Measurements from ENCODE around the gene ELMO1. TPM values are rescaled to one million over a fixed set of nuclear protein-coding genes. Genes with fewer than 3 reads are reported as not detected.

ELMO1 gene
- 10 to 100 TPM; 11.0 to 14.4 (median 13.3) TPM for polyA plus RNA-seq (ENCODE audit: insufficient read length in 3 of 3)

GRCh38 chr7:37448636-37449361 is at the start of gene ELMO1:
Gene ELMO1 (minus strand): TSS chr7:37448864. CDS start chr7:37342690, 106,174 bp downstream.
- peak in 1 of 3 donors; percentile 23 for DNase-seq (ENCODE audit: low read depth in 3 of 3, low spot score in 2 of 3)

DNA sequence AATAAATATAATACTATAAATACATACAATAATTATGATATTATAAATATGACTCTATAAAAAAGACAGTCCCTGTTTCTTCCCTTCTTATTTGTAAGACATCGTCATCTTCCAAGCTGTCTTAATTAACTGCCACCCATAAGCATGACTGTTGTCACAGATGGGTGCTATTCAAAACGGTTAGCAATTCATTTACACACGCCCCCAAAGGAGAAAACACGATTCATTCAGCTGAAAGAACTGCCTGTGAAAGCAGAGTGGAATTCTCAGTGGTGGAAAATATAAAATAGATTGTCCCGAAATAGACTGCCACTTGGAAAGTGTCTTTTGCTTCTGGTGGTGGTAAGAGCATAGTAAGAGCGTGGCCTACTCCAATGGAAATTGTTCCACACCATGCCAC is 48.9 kb upstream of the ELMO1 start:
- no peak for DNase-seq (ENCODE audit: low read depth in 3 of 3, low spot score in 2 of 3)

DNA sequence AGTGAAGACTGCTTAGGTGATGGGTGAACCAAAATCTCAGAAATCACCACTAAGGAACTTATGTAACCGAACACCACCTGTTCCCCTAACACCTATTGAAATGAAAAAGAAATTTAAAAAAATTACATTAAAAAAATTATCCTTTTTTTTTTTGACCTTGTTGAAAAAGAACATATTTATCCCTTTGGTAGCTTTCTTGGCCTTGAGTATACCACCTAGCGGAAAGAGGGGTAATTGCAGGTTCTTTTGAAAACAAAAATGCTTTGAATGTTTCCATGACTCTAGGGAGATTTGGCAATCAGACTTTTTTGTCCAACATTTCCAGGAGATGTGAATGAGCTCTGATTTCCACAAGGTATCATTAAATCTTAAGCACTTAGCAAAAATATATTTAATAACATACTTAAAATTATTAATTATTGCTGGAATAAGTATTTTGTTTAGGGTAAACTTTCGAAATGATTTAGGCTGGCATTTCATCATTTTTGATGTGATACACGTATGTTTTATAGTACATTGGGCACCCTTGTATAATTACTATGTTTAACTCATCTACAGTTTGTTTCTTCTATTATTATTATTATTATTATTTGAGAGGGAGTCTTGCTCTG is 47.0 kb upstream of the ELMO1 start:
- peak in 1 of 3 donors; percentile 4 for DNase-seq (ENCODE audit: low read depth in 3 of 3, low spot score in 2 of 3)

GRCh38 chr7:37494926-37495325 is 46.3 kb upstream of the ELMO1 start:
- DNase-seq (ENCODE audit: low read depth in 3 of 3, low spot score in 2 of 3), result no peak

GRCh38 chr7:37493810-37494209 is 45.1 kb upstream of the ELMO1 start:
- no peak for DNase-seq (ENCODE audit: low read depth in 3 of 3, low spot score in 2 of 3)

- no peak for DNase-seq (ENCODE audit: low read depth in 3 of 3, low spot score in 2 of 3)
Measured at GRCh38 chr7:37493123-37493522, 44.5 kb upstream of the ELMO1 start.

GRCh38 chr7:37491919-37492694 is 43.4 kb upstream of the ELMO1 start:
- no peak for DNase-seq (ENCODE audit: low read depth in 3 of 3, low spot score in 2 of 3)

DNA sequence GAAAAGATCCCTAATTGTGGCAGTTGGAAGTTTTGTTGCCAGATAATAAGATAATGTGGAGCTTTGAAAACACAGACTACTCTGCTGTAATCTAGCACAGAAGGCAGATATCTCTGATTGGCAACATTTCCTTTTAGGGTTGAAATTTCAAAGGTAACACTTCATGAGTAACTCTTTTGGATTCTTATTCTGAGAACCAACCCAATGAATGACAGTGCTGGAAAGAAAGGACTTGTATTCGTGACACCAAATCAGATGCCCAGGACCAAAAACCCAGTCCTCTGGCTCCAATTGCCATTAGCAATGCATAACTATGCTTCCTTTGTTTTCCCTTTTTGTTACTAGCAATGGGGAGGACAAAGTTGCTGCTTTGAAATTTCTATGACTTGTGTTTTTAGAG is 41.0 kb upstream of the ELMO1 start:
- no peak for DNase-seq (ENCODE audit: low read depth in 3 of 3, low spot score in 2 of 3)

- DNase-seq (ENCODE audit: low read depth in 3 of 3, low spot score in 2 of 3), result no peak
Measured at GRCh38 chr7:37488163-37488764, 39.6 kb upstream of the ELMO1 start.

GRCh38 chr7:37484426-37485073 is 35.9 kb upstream of the ELMO1 start:
- no peak for DNase-seq (ENCODE audit: low read depth in 3 of 3, low spot score in 2 of 3)

- DNase-seq (ENCODE audit: low read depth in 3 of 3, low spot score in 2 of 3), result no peak
Measured at GRCh38 chr7:37483627-37484026, 35.0 kb upstream of the ELMO1 start.

- no peak for DNase-seq (ENCODE audit: low read depth in 3 of 3, low spot score in 2 of 3)
Measured at GRCh38 chr7:37482953-37483352, 34.3 kb upstream of the ELMO1 start.

- no peak for DNase-seq (ENCODE audit: low read depth in 3 of 3, low spot score in 2 of 3)
Measured at GRCh38 chr7:37482505-37482904, 33.8 kb upstream of the ELMO1 start.

- no peak for DNase-seq (ENCODE audit: low read depth in 3 of 3, low spot score in 2 of 3)
Measured at GRCh38 chr7:37481722-37482288, 33.1 kb upstream of the ELMO1 start.

- DNase-seq (ENCODE audit: low read depth in 3 of 3, low spot score in 2 of 3), result no peak
Measured at GRCh38 chr7:37481154-37481553, 32.5 kb upstream of the ELMO1 start.

GRCh38 chr7:37480041-37481031 is 31.7 kb upstream of the ELMO1 start:
- no peak for DNase-seq (ENCODE audit: low read depth in 3 of 3, low spot score in 2 of 3)

DNA sequence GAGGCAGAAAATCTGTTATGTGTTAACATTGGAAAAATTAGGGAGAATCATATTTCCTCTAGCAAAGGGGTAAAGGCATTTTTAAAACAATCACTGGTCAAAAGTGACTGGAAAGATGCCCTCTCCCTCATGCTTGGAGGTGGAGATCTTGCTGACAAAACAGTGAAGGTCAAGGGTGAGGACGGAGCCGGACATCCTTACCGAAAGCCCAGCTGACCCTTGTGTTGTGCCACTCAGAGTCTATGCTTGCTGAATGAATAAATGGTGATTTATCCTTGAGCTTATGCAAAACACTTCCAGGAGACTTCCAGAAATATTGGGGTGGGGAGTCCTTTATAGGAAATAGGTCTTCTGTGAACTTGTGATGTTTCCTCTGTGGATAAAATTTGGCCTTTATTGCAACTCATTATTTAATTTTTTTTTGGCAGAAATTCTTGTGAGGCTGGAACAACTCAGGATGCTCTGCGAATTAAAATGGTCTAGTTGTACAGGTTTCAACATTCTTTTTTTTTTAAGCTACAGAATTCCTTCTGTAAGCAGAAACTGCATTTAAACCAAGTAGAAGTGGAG is 28.3 kb upstream of the ELMO1 start:
- no peak for DNase-seq (ENCODE audit: low read depth in 3 of 3, low spot score in 2 of 3)

- DNase-seq (ENCODE audit: low read depth in 3 of 3, low spot score in 2 of 3), result no peak
Measured at GRCh38 chr7:37476428-37476827, 27.8 kb upstream of the ELMO1 start.

DNA sequence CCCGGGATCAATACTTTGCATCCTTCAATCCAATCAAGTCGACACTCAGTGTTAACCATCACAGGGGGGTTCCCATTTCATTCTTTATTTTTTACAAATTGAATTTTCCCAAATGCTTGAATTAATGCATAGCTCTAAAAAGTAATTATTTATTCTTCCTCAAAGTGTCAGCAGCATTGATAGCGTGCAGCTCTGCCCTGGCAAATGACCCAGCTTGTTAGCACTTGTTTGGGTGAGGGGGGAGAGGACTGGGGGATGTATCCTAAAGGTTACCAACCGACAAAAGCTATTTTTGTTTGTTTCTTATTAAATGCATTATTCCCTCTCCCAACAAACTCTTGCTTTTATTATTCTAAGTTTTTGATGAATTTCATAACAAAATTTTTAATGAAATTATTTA is 27.0 kb upstream of the ELMO1 start:
- no peak for DNase-seq (ENCODE audit: low read depth in 3 of 3, low spot score in 2 of 3)

All from right renal cortex interstitium (tissue), 3 donors.